Panc1 (cell line): ENCODE data around the gene ABCB1. TPM values are rescaled to one million over a fixed set of nuclear protein-coding genes. Genes with fewer than 3 reads are reported as not detected.

Source experiments
- ATAC-seq: fragments of 200-7000 bp; cut with Tn5 transposase; 2 replicates; pipeline ENCODE4 v1.9.1; 2020; ENCODE audit warnings: mild to moderate bottlenecking, moderate library complexity
- BruUV-seq: library from RNA; stranded (reverse); fragments of 400-500 nt; replicated peaks from 2 replicates; lab custom pipeline; 2021; lab: Mats Ljungman, UMichigan
- CTCF ChIA-PET: fragments of 300-600 bp; sonication (Branson Sonifier 250); formaldehyde crosslinking; loops from one replicate; lab custom pipeline; 2022; ENCODE audit warnings: antibody characterized with exemption; lab: Charles Lee
- POLR2A ChIA-PET: fragments of 300-600 bp; sonication (Branson Sonifier 250); formaldehyde crosslinking; loops from one replicate; lab custom pipeline; 2022; ENCODE audit warnings: antibody characterized with exemption; lab: Charles Lee
- DNase-seq: peaks from one replicate; pipeline ENCODE4 v3.0.0-alpha.2; 2010; ENCODE audit warnings: low read depth, low spot score
- H3K27ac ChIP-seq: 2 replicates; pipeline ENCODE4 v1.5.1; 2011; ENCODE audit warnings: mild to moderate bottlenecking, low read length, inconsistent platforms
- H3K27me3 ChIP-seq: fragments of 200-500 bp; sonication (Bioruptor generic); 2 replicates; pipeline ENCODE4 v1.6.0; 2014; ENCODE audit warnings: low read length, inconsistent platforms; ENCODE audit not compliant: control insufficient read depth, insufficient read depth
- H3K36me3 ChIP-seq: fragments of 200-500 bp; sonication (Bioruptor generic); 2 replicates; pipeline ENCODE4 v1.5.1; 2014; ENCODE audit warnings: inconsistent platforms, mild to moderate bottlenecking, low read length, moderate library complexity; ENCODE audit not compliant: control insufficient read depth, insufficient read depth
- H3K4me1 ChIP-seq: 2 replicates; pipeline ENCODE4 v1.5.1; 2011; ENCODE audit warnings: inconsistent platforms, mild to moderate bottlenecking, low read length, moderate library complexity; ENCODE audit not compliant: control insufficient read depth, insufficient read depth
- H3K4me3 ChIP-seq, 2 experiments: 2 replicates each; pipeline ENCODE4 v1.5.1; 2011 to 2012; ENCODE audit warnings: low read depth in 2 of 2, low read length in 2 of 2, mild to moderate bottlenecking in 2 of 2, inconsistent platforms in 1 of 2, moderate library complexity in 1 of 2
- H3K9me3 ChIP-seq: fragments of 200-500 bp; sonication (Bioruptor generic); 2 replicates; pipeline ENCODE4 v1.5.1; 2014; ENCODE audit warnings: low read depth, mild to moderate bottlenecking, inconsistent platforms, low read length, moderate library complexity; ENCODE audit not compliant: control insufficient read depth, insufficient read depth
- POLR2AphosphoS5 ChIP-seq: IDR thresholded peaks from 2 replicates; pipeline ENCODE4 v1.6.1; 2012; ENCODE audit warnings: mild to moderate bottlenecking, low read depth, low read length, moderate library complexity
- SIN3A ChIP-seq: IDR thresholded peaks from 2 replicates; pipeline ENCODE4 v1.6.1; 2012; ENCODE audit warnings: low read depth, mild to moderate bottlenecking, low read length, moderate library complexity, borderline replicate concordance; ENCODE audit not compliant: insufficient read depth
- TCF7L2 ChIP-seq: IDR thresholded peaks from 2 replicates; pipeline ENCODE4 v1.6.1; 2011; ENCODE audit warnings: mild to moderate bottlenecking, low read depth, low read length, inconsistent platforms
- in situ Hi-C: cut with HindIII; loops from 2 replicates; pipeline ENCODE4 v1.10.0; 2016; ENCODE audit warnings: low sequenced_read_pairs, low pct_unique_long_range_greater_than_20kb
- intact Hi-C: fragments of 100-400 bp; cut with micrococcal nuclease; formaldehyde crosslinking; loops from one replicate; pipeline ENCODE4 v1.10.0; 2022; ENCODE audit not compliant: unreplicated experiment
- total RNA-seq: library from RNA; stranded (reverse); gene quantifications from one replicate; pipeline ENCODE4 v1.2.1, GENCODE V29; 2021; ENCODE audit not compliant: unreplicated experiment
- TF ChIP-seq, protein P1 (sequence below), 2 experiments: IDR thresholded peaks; 2 replicates each; pipeline ENCODE4 v1.6.1; 2011 to 2012; ENCODE audit warnings: low read depth in 2 of 2, control low read depth in 1 of 2, low read length in 1 of 2, mild to moderate bottlenecking in 1 of 2, moderate library complexity in 1 of 2; ENCODE audit not compliant: insufficient read depth in 1 of 2
- TF ChIP-seq, protein P2 (sequence below): fragments of 450-650 bp; IDR thresholded peaks from 2 replicates; pipeline ENCODE4 v1.5.1; 2017; ENCODE audit warnings: mild to moderate bottlenecking

The ABCB1 gene
- total RNA-seq, 1 experiment from 2014 or later: 0.67 TPM

DNA sequence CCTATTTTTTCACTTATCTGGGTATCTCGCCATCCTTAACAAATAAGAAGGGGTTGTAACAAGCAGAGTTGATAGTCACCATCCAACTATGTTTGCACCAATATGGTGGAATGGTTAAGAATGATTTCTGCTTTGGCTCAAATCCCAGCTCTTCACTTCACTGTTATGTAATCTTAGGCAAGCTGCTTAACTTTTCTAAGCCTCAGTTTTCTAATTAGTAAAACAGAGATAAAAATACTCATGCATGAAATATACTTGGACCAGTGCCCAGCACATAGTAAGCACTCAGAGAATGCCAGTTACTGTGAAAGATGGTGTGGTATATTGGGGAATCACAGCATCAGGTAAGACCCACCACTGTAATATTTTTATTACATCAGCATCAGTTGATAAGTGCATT is 33.6 kb downstream of the ABCB1 start:
- Histone ChIP-seq H3K4me3 (no peak overlapping the region), H3K36me3 (no peaks in the 10 kb centered on the region), H3K9me3 (no peaks in the 10 kb centered on the region), H3K4me1 (no peaks in the 10 kb centered on the region), H3K27ac (no peak overlapping the region), H3K27me3 (no peaks in the 10 kb centered on the region)
- intact Hi-C loops (no loop called here), in situ Hi-C loops (no loop called here)
- POLR2A ChIA-PET: no interaction called here
- CTCF ChIA-PET: no interaction called here
- no TSS peak for BruUV-seq
- DNase-seq (no peak), ATAC-seq (no peak)
- no peak for TF ChIP-seq TCF7L2
- TF ChIP-seq, protein P1, sequence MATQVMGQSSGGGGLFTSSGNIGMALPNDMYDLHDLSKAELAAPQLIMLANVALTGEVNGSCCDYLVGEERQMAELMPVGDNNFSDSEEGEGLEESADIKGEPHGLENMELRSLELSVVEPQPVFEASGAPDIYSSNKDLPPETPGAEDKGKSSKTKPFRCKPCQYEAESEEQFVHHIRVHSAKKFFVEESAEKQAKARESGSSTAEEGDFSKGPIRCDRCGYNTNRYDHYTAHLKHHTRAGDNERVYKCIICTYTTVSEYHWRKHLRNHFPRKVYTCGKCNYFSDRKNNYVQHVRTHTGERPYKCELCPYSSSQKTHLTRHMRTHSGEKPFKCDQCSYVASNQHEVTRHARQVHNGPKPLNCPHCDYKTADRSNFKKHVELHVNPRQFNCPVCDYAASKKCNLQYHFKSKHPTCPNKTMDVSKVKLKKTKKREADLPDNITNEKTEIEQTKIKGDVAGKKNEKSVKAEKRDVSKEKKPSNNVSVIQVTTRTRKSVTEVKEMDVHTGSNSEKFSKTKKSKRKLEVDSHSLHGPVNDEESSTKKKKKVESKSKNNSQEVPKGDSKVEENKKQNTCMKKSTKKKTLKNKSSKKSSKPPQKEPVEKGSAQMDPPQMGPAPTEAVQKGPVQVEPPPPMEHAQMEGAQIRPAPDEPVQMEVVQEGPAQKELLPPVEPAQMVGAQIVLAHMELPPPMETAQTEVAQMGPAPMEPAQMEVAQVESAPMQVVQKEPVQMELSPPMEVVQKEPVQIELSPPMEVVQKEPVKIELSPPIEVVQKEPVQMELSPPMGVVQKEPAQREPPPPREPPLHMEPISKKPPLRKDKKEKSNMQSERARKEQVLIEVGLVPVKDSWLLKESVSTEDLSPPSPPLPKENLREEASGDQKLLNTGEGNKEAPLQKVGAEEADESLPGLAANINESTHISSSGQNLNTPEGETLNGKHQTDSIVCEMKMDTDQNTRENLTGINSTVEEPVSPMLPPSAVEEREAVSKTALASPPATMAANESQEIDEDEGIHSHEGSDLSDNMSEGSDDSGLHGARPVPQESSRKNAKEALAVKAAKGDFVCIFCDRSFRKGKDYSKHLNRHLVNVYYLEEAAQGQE (IDR thresholded peaks at IDR 0.05; ENCODE audit: insufficient read depth in 1 of 2, low read depth in 2 of 2, low read length in 1 of 2): no peak
- TF ChIP-seq, protein P2, sequence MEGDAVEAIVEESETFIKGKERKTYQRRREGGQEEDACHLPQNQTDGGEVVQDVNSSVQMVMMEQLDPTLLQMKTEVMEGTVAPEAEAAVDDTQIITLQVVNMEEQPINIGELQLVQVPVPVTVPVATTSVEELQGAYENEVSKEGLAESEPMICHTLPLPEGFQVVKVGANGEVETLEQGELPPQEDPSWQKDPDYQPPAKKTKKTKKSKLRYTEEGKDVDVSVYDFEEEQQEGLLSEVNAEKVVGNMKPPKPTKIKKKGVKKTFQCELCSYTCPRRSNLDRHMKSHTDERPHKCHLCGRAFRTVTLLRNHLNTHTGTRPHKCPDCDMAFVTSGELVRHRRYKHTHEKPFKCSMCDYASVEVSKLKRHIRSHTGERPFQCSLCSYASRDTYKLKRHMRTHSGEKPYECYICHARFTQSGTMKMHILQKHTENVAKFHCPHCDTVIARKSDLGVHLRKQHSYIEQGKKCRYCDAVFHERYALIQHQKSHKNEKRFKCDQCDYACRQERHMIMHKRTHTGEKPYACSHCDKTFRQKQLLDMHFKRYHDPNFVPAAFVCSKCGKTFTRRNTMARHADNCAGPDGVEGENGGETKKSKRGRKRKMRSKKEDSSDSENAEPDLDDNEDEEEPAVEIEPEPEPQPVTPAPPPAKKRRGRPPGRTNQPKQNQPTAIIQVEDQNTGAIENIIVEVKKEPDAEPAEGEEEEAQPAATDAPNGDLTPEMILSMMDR: no peak
- TF ChIP-seq SIN3A: no peak
- TF ChIP-seq POLR2AphosphoS5: no peak

DNA sequence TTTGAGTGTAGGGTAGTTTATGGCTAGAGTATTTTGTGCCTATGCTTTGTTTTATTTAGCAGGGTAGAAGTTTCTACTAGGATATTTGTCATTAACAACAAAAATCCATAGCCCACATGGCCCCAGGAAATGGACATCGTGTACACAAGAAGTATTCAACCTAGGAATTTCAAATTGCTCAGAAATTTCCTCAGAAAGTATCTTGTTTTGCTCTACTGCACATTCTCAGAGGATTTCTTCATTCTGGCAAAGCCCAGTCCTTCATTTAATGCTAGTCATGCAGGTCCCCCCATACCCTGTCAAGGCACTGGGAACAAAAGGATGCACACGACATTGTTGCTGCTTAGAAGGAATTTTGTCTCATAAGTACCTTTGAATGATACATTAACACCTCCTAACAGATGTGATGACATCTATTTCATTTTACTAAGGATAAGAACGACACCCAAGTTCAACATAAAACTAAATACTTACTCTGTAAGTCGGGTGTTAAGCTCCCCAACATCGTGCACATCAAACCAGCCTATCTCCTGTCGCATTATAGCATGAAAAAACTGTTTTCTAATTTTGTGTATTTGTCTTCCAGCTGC is 34.3 kb downstream of the ABCB1 start:
- no peaks in the 10 kb centered on the region for H3K9me3 ChIP-seq
- ChIA-PET CTCF (no interaction called here), POLR2A (interaction anchor here (0.7 kb wide), 1 partner anchor 210 kb away, joined by 3 read pairs; no protein-coding TSS in a partner anchor)
- in situ Hi-C loops (no loop called here), intact Hi-C loops (no loop called here)
- ATAC-seq: no peak
- H3K27ac ChIP-seq: no peak overlapping the region
- no peak for TF ChIP-seq TCF7L2
- TF ChIP-seq, protein P2: no peak
- TF ChIP-seq, protein P1 (IDR thresholded peaks at IDR 0.05; ENCODE audit: insufficient read depth in 1 of 2, low read depth in 2 of 2, low read length in 1 of 2): no peak
- TF ChIP-seq POLR2AphosphoS5: no peak
- no peak for TF ChIP-seq SIN3A
- no TSS peak for BruUV-seq
- no peak for DNase-seq
- no peaks in the 10 kb centered on the region for H3K27me3 ChIP-seq
- no peaks in the 10 kb centered on the region for H3K36me3 ChIP-seq
- H3K4me1 ChIP-seq: no peaks in the 10 kb centered on the region
- H3K4me3 ChIP-seq: no peak overlapping the region
